ENCODE results near the gene ADTRP. TPM values are rescaled to one million over a fixed set of nuclear protein-coding genes. Genes with fewer than 3 reads are reported as not detected.

Gene ADTRP
- 0.86 TPM for total RNA-seq (2021; ENCODE audit: unreplicated experiment)
- 0.55 and 0.83 TPM in 2 replicates for polyA plus RNA-seq (2012)
- Bru-seq, nascent RNA: percentile 35 among the genes with signal in this experiment
- percentile 35 among the genes with signal in this experiment for BruChase-seq, experiment 1, labeled RNA remaining after a 6-hour chase
- percentile 28 among the genes with signal in this experiment for BruChase-seq, experiment 2, labeled RNA remaining after a 2-hour chase
- long read RNA-seq: 0 reads

GRCh38 chr6:11778648-11779328 lies at the start of gene ADTRP:
ADTRP (minus strand) TSS chr6:11778803; CDS start chr6:11778759, 44 bp downstream.
- H3K79me2 ChIP-seq (ENCODE audit: insufficient read depth, low read length): no peaks in the 10 kb centered on the region
- no peaks in the 10 kb centered on the region for H4K20me1 ChIP-seq (ENCODE audit: insufficient read depth)
- no TSS peak for BruUV-seq (replicated peaks)
- ChIA-PET CTCF (no interaction called here), POLR2A (no interaction called here), RAD21 (ENCODE audit: low non-redundant PET in 1 of 2, low total read pairs in 2 of 2, uncharacterized antibody in 2 of 2, unreplicated experiment in 2 of 2) (no interaction called here)
- no peak within 1 kb of the TSS for H3K4me3 ChIP-seq (replicated peaks in 1 of 2; ENCODE audit: low read depth in 1 of 2, low read length in 2 of 2)
- no peaks in the 10 kb centered on the region for H3K9me3 ChIP-seq (ENCODE audit: control insufficient read depth in 1 of 2, insufficient read depth in 1 of 2, low read depth in 1 of 2, low read length in 2 of 2)
- no peak within 1 kb of the TSS for H3K27ac ChIP-seq (ENCODE audit: low read depth, low read length)
- H3K9me2 ChIP-seq (ENCODE audit: insufficient read depth): no peaks in the 10 kb centered on the region
- no peaks in the 10 kb centered on the region for H3K36me3 ChIP-seq (ENCODE audit: control insufficient read depth in 1 of 2, insufficient read depth in 2 of 2, low read length in 2 of 2)
- no peak within 1 kb of the TSS for H3K4me2 ChIP-seq (ENCODE audit: low read length)
- ATAC-seq (no peak), DNase-seq (ENCODE audit: low read depth, low spot score) (no peak)
- no peaks in the 10 kb centered on the region for H3K4me1 ChIP-seq (ENCODE audit: control insufficient read depth in 1 of 2, insufficient read depth in 2 of 2, low read length in 2 of 2)
- no peaks in the 10 kb centered on the region for H3K27me3 ChIP-seq (ENCODE audit: insufficient read depth, low read length)
- no peak within 1 kb of the TSS for H3K9ac ChIP-seq (ENCODE audit: low read length)
- intact Hi-C loops (cut with micrococcal nuclease): no loop called here
- no peak for TF ChIP-seq RAD21 (IDR thresholded peaks at IDR 0.05; ENCODE audit: low read depth)
- TF ChIP-seq REST (IDR thresholded peaks at IDR 0.05; ENCODE audit: low read depth): no peak
- no peak within 1 kb of the TSS for H2AFZ ChIP-seq (ENCODE audit: low read depth, low read length, poor library complexity, severe bottlenecking)

GRCh38 chr6:11826779-11827178 lies 48.2 kb upstream of the ADTRP start:
- intact Hi-C loops (cut with micrococcal nuclease): no loop called here
- H3K9me3 ChIP-seq (ENCODE audit: control insufficient read depth in 1 of 2, insufficient read depth in 1 of 2, low read depth in 1 of 2, low read length in 2 of 2): no peaks in the 10 kb centered on the region
- POLR2A ChIA-PET: no interaction called here
- RAD21 ChIA-PET (ENCODE audit: low non-redundant PET in 1 of 2, low total read pairs in 2 of 2, uncharacterized antibody in 2 of 2, unreplicated experiment in 2 of 2): no interaction called here
- no peaks in the 10 kb centered on the region for H3K27me3 ChIP-seq (ENCODE audit: insufficient read depth, low read length)
- ATAC-seq (no peak), DNase-seq (ENCODE audit: low read depth, low spot score) (no peak)
- H3K36me3 ChIP-seq (ENCODE audit: control insufficient read depth in 1 of 2, insufficient read depth in 2 of 2, low read length in 2 of 2): no peaks in the 10 kb centered on the region
- no TSS peak for BruUV-seq (replicated peaks)
- H3K79me2 ChIP-seq (ENCODE audit: insufficient read depth, low read length): no peaks in the 10 kb centered on the region
- no peaks in the 10 kb centered on the region for H4K20me1 ChIP-seq (ENCODE audit: insufficient read depth)
- H3K9ac ChIP-seq (ENCODE audit: low read length): no peak overlapping the region
- H3K4me3 ChIP-seq (replicated peaks in 1 of 2; ENCODE audit: low read depth in 1 of 2, low read length in 2 of 2): no peak overlapping the region
- H3K9me2 ChIP-seq (ENCODE audit: insufficient read depth): no peaks in the 10 kb centered on the region
- no peak overlapping the region for H3K27ac ChIP-seq (ENCODE audit: low read depth, low read length)
- CTCF ChIA-PET: no interaction called here
- H3K4me1 ChIP-seq (ENCODE audit: control insufficient read depth in 1 of 2, insufficient read depth in 2 of 2, low read length in 2 of 2): no peaks in the 10 kb centered on the region
- no peak overlapping the region for H2AFZ ChIP-seq (ENCODE audit: low read depth, low read length, poor library complexity, severe bottlenecking)
- no peak overlapping the region for H3K4me2 ChIP-seq (ENCODE audit: low read length)
- TF ChIP-seq ELF1 (IDR thresholded peaks at IDR 0.05; ENCODE audit: borderline replicate concordance, low read depth) (no peak), MAX (IDR thresholded peaks at IDR 0.05) (no peak), RAD21 (IDR thresholded peaks at IDR 0.05; ENCODE audit: low read depth) (no peak), REST (IDR thresholded peaks at IDR 0.05; ENCODE audit: low read depth) (no peak), CEBPB (IDR thresholded peaks at IDR 0.05; ENCODE audit: low read depth) (no peak), ZBTB33 (IDR thresholded peaks at IDR 0.05; ENCODE audit: extremely low read depth, insufficient replicate concordance, low read length) (no peak), POLR2A (IDR thresholded peaks at IDR 0.05; ENCODE audit: borderline replicate concordance, extremely low read depth, insufficient read depth, insufficient read length) (no peak)

All from HCT116 (cell line).